ENCODE measurements around the gene YEATS2. TPM values are rescaled to one million over a fixed set of nuclear protein-coding genes. Genes with fewer than 3 reads are reported as not detected.

Gene YEATS2
- total RNA-seq, 1 experiment from 2014 or later, result 57.4 TPM

GRCh38 chr3:183662099-183662498 is 35.5 kb upstream of the YEATS2 start:
- Mint-ChIP-seq H3K4me1 (ENCODE audit: low read depth, unreplicated experiment) (peaks cover 5% of the 10 kb centered on the region), H3K4me3 (ENCODE audit: low read depth, unreplicated experiment) (no peak overlapping the region), H3K27me3 (ENCODE audit: unreplicated experiment) (no peaks in the 10 kb centered on the region), H3K27ac (ENCODE audit: unreplicated experiment) (no peak overlapping the region), H3K36me3 (ENCODE audit: insufficient read depth, unreplicated experiment) (peaks cover 11% of the 10 kb centered on the region), H3K9me3 (ENCODE audit: low read depth, unreplicated experiment) (peaks cover under 1% of the 10 kb centered on the region)
- intact Hi-C loops (cut with micrococcal nuclease; ENCODE audit: unreplicated experiment), result no loop called here
- no TSS peak for BruUV-seq (replicated peaks)
- no peak for TF ChIP-seq CTCF (IDR thresholded peaks at IDR 0.05; ENCODE audit: unreplicated experiment)
- no peak for DNase-seq
- CTCF ChIA-PET, result interaction anchor here (1.6 kb wide), 1 partner anchor 15 kb away, joined by 3 read pairs; no protein-coding TSS in a partner anchor

GRCh38 chr3:183664913-183665381 is 32.6 kb upstream of the YEATS2 start:
- Mint-ChIP-seq H3K4me1 (ENCODE audit: low read depth, unreplicated experiment) (peaks cover 5% of the 10 kb centered on the region), H3K36me3 (ENCODE audit: insufficient read depth, unreplicated experiment) (peaks cover 14% of the 10 kb centered on the region), H3K9me3 (ENCODE audit: low read depth, unreplicated experiment) (no peaks in the 10 kb centered on the region), H3K27ac (ENCODE audit: unreplicated experiment) (no peak overlapping the region), H3K27me3 (ENCODE audit: unreplicated experiment) (no peaks in the 10 kb centered on the region), H3K4me3 (ENCODE audit: low read depth, unreplicated experiment) (no peak overlapping the region)
- intact Hi-C loops (cut with micrococcal nuclease; ENCODE audit: unreplicated experiment), result no loop called here
- no peak for TF ChIP-seq CTCF (IDR thresholded peaks at IDR 0.05; ENCODE audit: unreplicated experiment)
- no peak for DNase-seq
- BruUV-seq (replicated peaks), result no TSS peak
- CTCF ChIA-PET, result no interaction called here

- no peak overlapping the region for H3K27ac Mint-ChIP-seq (ENCODE audit: unreplicated experiment)
- no peaks in the 10 kb centered on the region for H3K27me3 Mint-ChIP-seq (ENCODE audit: unreplicated experiment)
- H3K36me3 Mint-ChIP-seq (ENCODE audit: insufficient read depth, unreplicated experiment), result no peaks in the 10 kb centered on the region
- TF ChIP-seq CTCF (IDR thresholded peaks at IDR 0.05; ENCODE audit: unreplicated experiment), result no peak
- no peak overlapping the region for H3K4me3 Mint-ChIP-seq (ENCODE audit: low read depth, unreplicated experiment)
- H3K4me1 Mint-ChIP-seq (ENCODE audit: low read depth, unreplicated experiment), result no peaks in the 10 kb centered on the region
- CTCF ChIA-PET, result no interaction called here
- DNase-seq, result no peak
- intact Hi-C loops (cut with micrococcal nuclease; ENCODE audit: unreplicated experiment), result no loop called here
- no TSS peak for BruUV-seq (replicated peaks)
- H3K9me3 Mint-ChIP-seq (ENCODE audit: low read depth, unreplicated experiment), result no peaks in the 10 kb centered on the region
These were observed 17.5 kb upstream of the YEATS2 start for GRCh38 chr3:183680061-183680460.

- no peak overlapping the region for H3K27ac Mint-ChIP-seq (ENCODE audit: unreplicated experiment)
- no peaks in the 10 kb centered on the region for H3K27me3 Mint-ChIP-seq (ENCODE audit: unreplicated experiment)
- BruUV-seq (replicated peaks), result no TSS peak
- no peak for DNase-seq
- TF ChIP-seq CTCF (IDR thresholded peaks at IDR 0.05; ENCODE audit: unreplicated experiment), result no peak
- intact Hi-C loops (cut with micrococcal nuclease; ENCODE audit: unreplicated experiment), result no loop called here
- no peaks in the 10 kb centered on the region for H3K9me3 Mint-ChIP-seq (ENCODE audit: low read depth, unreplicated experiment)
- no peak overlapping the region for H3K4me3 Mint-ChIP-seq (ENCODE audit: low read depth, unreplicated experiment)
- no peaks in the 10 kb centered on the region for H3K4me1 Mint-ChIP-seq (ENCODE audit: low read depth, unreplicated experiment)
- no peaks in the 10 kb centered on the region for H3K36me3 Mint-ChIP-seq (ENCODE audit: insufficient read depth, unreplicated experiment)
- CTCF ChIA-PET, result interaction anchor here (1.4 kb wide), 1 partner anchor 10 kb away, joined by 3 read pairs; the partner anchor contains the start of gene YEATS2
These were observed 9.9 kb upstream of the YEATS2 start for GRCh38 chr3:183687705-183688104.

All from Calu3 (cell line).